Cardiac septum (tissue), 1 donor: ENCODE data around the gene ZNF587. TPM values are rescaled to one million over a fixed set of nuclear protein-coding genes. Genes with fewer than 3 reads are reported as not detected.
"Not testable (repeated sequence)": the region's sequence is repeated elsewhere in the genome, so short reads cannot be mapped to it uniquely, and the experiment has no call there.

ENCODE experiments used
- DNase-seq: peaks from one replicate; pipeline ENCODE4 v3.0.0-alpha.2; 2020; ENCODE audit warnings: low spot score
- intact Hi-C: fragments of 100-400 bp; cut with DNase I; formaldehyde crosslinking; loops from one replicate; pipeline ENCODE4 v1.14.0; 2022
- total RNA-seq: library from RNA; stranded (reverse); fragmentation: NEBNext Ultra II Directional; extraction: Animal tissue kit (Norgen Biotek cat#: 25700); gene quantifications from one replicate; pipeline ENCODE4 v1.2.1, GENCODE V29; 2021
- donor health status: DM: no; HTN: no; CAD: no.

ZNF587 gene
- total RNA-seq, 1 donor from 2014 or later: 23.8 TPM

- no peak for DNase-seq
- intact Hi-C loops: no loop called here
Observed at GRCh38 chr19:57870225-57870624, 20.6 kb downstream of the ZNF587 start.

- intact Hi-C loops: no loop called here
- no peak for DNase-seq
Observed at GRCh38 chr19:57872450-57872849, 22.8 kb downstream of the ZNF587 start.

- DNase-seq, intact Hi-C loops: not testable (repeated sequence)
Observed at GRCh38 chr19:57873883-57874799, 24.5 kb downstream of the ZNF587 start.

GRCh38 chr19:57886046-57886445 is 36.4 kb downstream of the ZNF587 start:
- no peak for DNase-seq
- intact Hi-C loops: no loop called here

- intact Hi-C loops: no loop called here
- no peak for DNase-seq
Observed at GRCh38 chr19:57887195-57887941, 37.7 kb downstream of the ZNF587 start.

GRCh38 chr19:57888107-57888559 is 38.5 kb downstream of the ZNF587 start:
- intact Hi-C loops: no loop called here
- DNase-seq: no peak

GRCh38 chr19:57888560-57889231 is 39.0 kb downstream of the ZNF587 start, which contains the start of gene ZNF814:
Gene ZNF814, minus strand, starts transcription at chr19:57889037. Its CDS starts 235 bp downstream, at chr19:57888802.
- intact Hi-C loops: no loop called here
- DNase-seq: peak; percentile 88

GRCh38 chr19:57890706-57891105 is 41.0 kb downstream of the ZNF587 start:
- intact Hi-C loops, DNase-seq: not testable (repeated sequence)

GRCh38 chr19:57900311-57900710 is 50.7 kb downstream of the ZNF587 start:
- DNase-seq: no peak
- intact Hi-C loops: no loop called here

- intact Hi-C loops: no loop called here
- no peak for DNase-seq
Observed at GRCh38 chr19:57903618-57904184, 54.0 kb downstream of the ZNF587 start.

- intact Hi-C loops: no loop called here
- no peak for DNase-seq
Observed at GRCh38 chr19:57905258-57905657, 55.6 kb downstream of the ZNF587 start.

- no peak for DNase-seq
- intact Hi-C loops: no loop called here
Observed at GRCh38 chr19:57907394-57907793, 57.7 kb downstream of the ZNF587 start.

GRCh38 chr19:57914531-57914930 is 64.9 kb downstream of the ZNF587 start:
- intact Hi-C loops: no loop called here

More at GRCh38 chr19:57914531-57914930, 64.9 kb downstream of the ZNF587 start:
- DNase-seq: no peak

Other genes with a start within 250 kb of the ZNF587 start
- 3.5 TPM for gene ZNF530, start 250.0 kb upstream of the ZNF587 start, total RNA-seq
- 16.5 TPM for gene ZNF134, start 235.6 kb upstream of the ZNF587 start, total RNA-seq
- gene ZNF211, start 216.7 kb upstream of the ZNF587 start, total RNA-seq: 14.2 TPM
- gene ZSCAN4, start 180.9 kb upstream of the ZNF587 start, total RNA-seq: 0.16 TPM
- 3.7 TPM for gene ZNF551, start 167.9 kb upstream of the ZNF587 start, total RNA-seq
- 6.0 TPM for gene ZNF154, start 140.7 kb upstream of the ZNF587 start, total RNA-seq
- 8.1 TPM for gene ZNF671, start 122.2 kb upstream of the ZNF587 start, total RNA-seq
- gene ZNF776, start 103.0 kb upstream of the ZNF587 start, total RNA-seq: 10.0 TPM
- 16.8 TPM for gene ZNF586, start 80.2 kb upstream of the ZNF587 start, total RNA-seq
- gene ZNF552, start 34.9 kb upstream of the ZNF587 start, total RNA-seq: 3.0 TPM
- 7.6 TPM for gene ZNF587B, start 19.6 kb upstream of the ZNF587 start, total RNA-seq
- 5.4 TPM for gene ZNF814, start 39.2 kb downstream of the ZNF587 start, total RNA-seq
- gene ZNF417, start 66.7 kb downstream of the ZNF587 start, total RNA-seq: 10.8 TPM
- 16.5 TPM for gene ZNF418, start 85.5 kb downstream of the ZNF587 start, total RNA-seq
- gene ZNF256, start 97.8 kb downstream of the ZNF587 start, total RNA-seq: 9.4 TPM
- 2.5 TPM for gene C19orf18, start 124.7 kb downstream of the ZNF587 start, total RNA-seq
- 13.8 TPM for gene ZNF606, start 153.0 kb downstream of the ZNF587 start, total RNA-seq
- gene ZSCAN1, start 184.2 kb downstream of the ZNF587 start, total RNA-seq: not detected
- 4.2 TPM for gene ZNF135, start 209.4 kb downstream of the ZNF587 start, total RNA-seq
- gene ZSCAN18, start 248.4 kb downstream of the ZNF587 start, total RNA-seq: 71.7 TPM